NOMO-1 treated with dmso at 0.1 percent for 144 hours (cell line): ENCODE measurements around the gene RDX.

ENCODE experiments used
- DNase-seq: peaks from one replicate; lab custom pipeline; 2025; ENCODE audit not compliant: unreplicated experiment; lab: John Stamatoyannopoulos, UW

The RDX gene

GRCh38 chr11:110133160-110133559, 163.3 kb downstream of the RDX start:
- no peak for DNase-seq

DNA sequence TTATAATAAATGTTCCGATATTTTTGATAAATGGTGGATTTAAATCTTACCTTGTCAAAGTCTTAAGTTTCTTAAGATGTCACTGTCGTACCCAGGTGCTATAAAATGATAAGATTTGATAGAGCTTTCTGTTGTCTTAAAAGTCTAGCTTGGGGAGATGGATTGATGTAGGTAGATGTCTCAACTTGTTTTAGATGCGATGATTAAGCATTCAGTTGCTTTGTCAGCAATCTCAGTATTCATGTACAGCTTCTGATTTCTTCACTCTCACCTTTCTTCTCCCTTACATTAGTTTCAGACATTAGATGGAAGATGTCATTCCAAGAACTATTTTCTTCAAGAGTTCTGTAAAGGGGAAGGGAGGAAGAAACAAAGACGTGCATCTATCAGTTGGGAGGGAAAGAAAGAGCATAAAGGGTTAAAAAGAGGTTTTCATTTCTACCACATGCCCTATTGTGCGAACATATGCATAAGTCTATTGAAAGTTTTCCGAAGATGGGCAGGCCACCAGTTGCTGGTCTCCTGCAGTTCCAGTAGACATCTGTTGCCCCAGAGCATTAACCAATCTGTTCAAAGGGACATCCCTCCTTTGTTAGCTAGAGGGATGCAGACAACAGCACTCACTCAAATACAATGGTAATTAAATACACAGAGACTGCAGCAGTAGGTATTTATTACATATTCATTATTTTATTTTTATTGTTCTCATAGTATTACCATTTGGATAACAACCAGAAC, 164.9 kb downstream of the RDX start:
- DNase-seq = no peak

GRCh38 chr11:110130642-110131238, 165.7 kb downstream of the RDX start:
- no peak for DNase-seq

DNA sequence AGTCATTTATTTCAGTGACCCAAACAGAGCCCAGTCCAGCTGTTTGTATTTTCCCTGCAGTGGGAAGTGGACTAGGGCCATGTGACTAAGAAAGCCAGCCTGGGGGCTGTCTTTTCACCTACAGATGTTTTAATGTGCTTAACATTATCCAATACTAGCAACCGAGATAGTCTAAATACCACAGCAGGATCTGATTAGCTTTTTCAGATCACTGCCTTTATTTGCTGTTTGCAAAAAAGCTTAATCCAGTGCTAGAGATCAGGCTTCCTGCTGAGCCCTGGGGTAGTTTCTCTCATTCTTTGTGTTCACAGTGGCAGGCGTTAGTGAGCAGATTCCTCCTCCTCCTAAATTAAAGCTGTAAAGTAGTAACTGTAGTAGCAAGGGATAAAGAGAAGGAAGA, 168.3 kb downstream of the RDX start:
- DNase-seq = no peak

GRCh38 chr11:110126936-110127335, 169.5 kb downstream of the RDX start:
- no peak for DNase-seq

DNA sequence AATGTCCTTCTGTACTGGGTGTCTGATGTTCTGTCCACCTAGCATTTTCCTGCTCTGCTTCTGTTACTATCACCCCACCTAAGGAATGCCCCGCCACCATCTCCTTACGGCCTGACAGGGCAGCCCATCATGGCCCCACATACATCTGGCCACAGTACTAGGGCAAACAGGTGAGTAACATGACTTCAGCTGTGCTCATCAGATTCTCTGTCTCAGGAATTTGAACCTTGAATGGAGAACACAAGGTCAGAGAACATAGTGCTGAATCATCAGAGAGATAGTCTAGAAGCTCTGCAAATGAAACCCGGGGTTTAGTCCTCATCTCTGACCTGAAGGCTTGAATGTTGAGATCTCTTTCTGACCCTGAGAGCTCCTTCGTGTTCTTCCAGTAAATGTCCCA, 170.8 kb downstream of the RDX start:
- no peak for DNase-seq
